Stimulated activated naive CD8-positive, alpha-beta T cell treated with anti-CD3 and anti-CD28 coated beads, Interleukin-15, Interleukin-2, amounts not matched to agents 100 ng/mL and 50 ng/mL, for 24 hours (primary cell): ENCODE results near the gene CDK6.

Experiments used
- H3K27ac Mint-ChIP-seq: one replicate; pipeline ENCODE4 v1.8.0; 2021; ENCODE audit warnings: mild to moderate bottlenecking, mixed read lengths
- H3K27me3 Mint-ChIP-seq: one replicate; pipeline ENCODE4 v1.8.0; 2021; ENCODE audit warnings: mixed read lengths
- H3K36me3 Mint-ChIP-seq: one replicate; pipeline ENCODE4 v1.8.0; 2021; ENCODE audit warnings: low read depth, mixed read lengths
- H3K4me1 Mint-ChIP-seq: one replicate; pipeline ENCODE4 v1.8.0; 2021; ENCODE audit warnings: low read depth, mixed read lengths
- H3K4me3 Mint-ChIP-seq: one replicate; pipeline ENCODE4 v1.8.0; 2021; ENCODE audit warnings: mild to moderate bottlenecking, mixed read lengths
- H3K9me3 Mint-ChIP-seq: one replicate; pipeline ENCODE4 v1.8.0; 2021; ENCODE audit warnings: mixed read lengths

The CDK6 gene

DNA sequence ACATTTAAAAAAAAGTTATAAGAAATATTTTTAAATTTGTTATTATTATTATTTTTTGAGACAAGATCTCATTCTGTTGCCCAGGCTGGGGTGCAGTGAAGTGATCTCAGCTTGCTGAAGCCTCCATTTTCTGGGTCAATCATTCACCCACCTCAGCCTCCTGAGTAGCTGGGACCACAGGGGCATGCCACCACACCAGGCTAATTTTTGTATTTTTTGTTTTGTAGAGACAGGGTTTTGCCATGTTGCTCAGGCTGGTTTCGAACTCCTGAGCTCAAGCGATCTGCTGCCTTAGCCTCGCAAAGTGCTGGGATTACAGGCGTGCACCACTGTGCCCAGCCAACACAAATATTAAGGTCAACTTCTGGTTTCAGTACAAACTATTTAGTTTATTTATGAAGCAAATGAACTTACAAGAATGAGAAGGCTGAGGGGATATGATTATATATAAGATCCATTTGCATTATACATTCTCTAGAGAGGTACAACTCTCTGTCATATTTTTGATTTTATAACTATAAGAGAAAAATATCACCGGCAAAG lies 200.3 kb downstream of the CDK6 start:
- Mint-ChIP-seq H3K9me3 (no peaks in the 10 kb centered on the region), H3K4me3 (no peak overlapping the region), H3K27ac (peak overlapping the region; percentile 76), H3K36me3 (peaks cover 34% of the 10 kb centered on the region), H3K27me3 (no peaks in the 10 kb centered on the region), H3K4me1 (peaks cover 98% of the 10 kb centered on the region)

DNA sequence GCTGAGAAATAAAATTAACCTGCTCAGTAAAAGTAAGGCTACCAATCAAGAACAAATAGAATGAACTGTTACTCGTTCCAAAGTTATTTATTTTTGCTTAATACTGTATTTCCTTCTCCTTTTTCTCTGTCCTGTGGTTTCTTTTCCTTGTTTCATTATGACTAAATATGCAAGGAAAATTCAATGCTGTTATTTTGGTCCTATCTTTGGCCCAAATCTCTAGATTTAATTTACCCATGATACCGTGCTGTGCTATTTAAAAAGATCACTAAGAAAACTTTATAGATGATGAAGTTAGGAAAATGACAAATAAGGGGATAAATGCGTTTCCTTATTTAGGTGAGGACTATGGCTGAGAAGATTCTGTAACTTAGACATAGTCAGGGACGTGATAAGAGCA lies 200.8 kb downstream of the CDK6 start:
- peaks cover 98% of the 10 kb centered on the region for H3K4me1 Mint-ChIP-seq
- H3K4me3 Mint-ChIP-seq = peak overlapping the region; percentile 61
- H3K36me3 Mint-ChIP-seq = peaks cover 34% of the 10 kb centered on the region
- peak overlapping the region; percentile 98 for H3K27ac Mint-ChIP-seq
- no peaks in the 10 kb centered on the region for H3K27me3 Mint-ChIP-seq
- no peaks in the 10 kb centered on the region for H3K9me3 Mint-ChIP-seq

DNA sequence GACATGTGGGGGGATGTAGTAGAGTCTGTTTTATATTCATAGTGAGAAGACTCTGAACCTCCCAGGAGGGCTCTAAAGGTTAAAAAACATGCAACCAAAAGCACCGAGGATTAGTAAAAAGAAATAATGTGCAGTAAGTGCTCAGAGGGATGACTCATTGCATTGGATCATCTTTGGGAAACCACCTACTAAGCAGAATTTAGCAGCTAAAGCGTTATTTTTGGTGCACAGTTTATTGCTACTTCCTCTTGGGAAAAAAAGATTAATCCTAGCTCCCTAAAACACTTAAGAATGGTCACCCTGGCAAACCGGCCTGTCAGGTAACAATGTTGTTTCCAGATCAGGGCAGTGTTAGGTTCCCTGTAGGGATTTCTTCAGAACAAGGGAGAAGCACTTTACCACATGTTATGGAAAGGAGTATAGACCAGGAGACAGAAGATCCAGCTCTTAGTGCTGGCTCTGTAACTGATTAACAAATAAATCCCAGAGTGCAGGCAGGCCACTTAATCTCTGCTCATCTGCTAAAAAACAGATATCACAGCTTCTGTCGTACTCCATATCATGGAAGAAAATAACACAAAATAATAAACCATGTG lies 201.4 kb downstream of the CDK6 start:
- H3K9me3 Mint-ChIP-seq = peaks cover 3% of the 10 kb centered on the region

DNA sequence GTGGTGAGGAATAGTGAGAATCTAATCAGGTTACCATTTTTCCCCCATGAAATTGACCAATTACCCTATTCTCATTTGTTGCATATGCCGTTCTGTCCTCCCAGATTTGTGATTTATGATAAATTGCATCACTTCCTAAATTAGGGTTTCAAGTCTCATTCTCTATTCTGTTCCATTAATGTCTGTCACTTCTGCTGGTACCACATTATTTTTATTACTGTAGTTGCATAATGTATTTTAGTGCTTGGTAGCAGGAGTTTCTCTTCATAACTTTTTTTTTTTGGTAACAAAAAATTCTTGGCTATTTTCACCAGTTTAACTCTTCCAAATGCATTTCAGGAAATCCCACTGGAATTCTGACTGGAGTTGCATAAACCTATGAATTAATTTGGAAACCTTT lies 202.2 kb downstream of the CDK6 start:
- peaks cover 4% of the 10 kb centered on the region for H3K9me3 Mint-ChIP-seq
- peaks cover 97% of the 10 kb centered on the region for H3K4me1 Mint-ChIP-seq
- H3K4me3 Mint-ChIP-seq = peak overlapping the region; percentile 72
- H3K27me3 Mint-ChIP-seq = no peaks in the 10 kb centered on the region
- H3K36me3 Mint-ChIP-seq = peaks cover 35% of the 10 kb centered on the region
- peak overlapping the region; percentile 98 for H3K27ac Mint-ChIP-seq

More for the DNA sequence above, 201.4 kb downstream of the CDK6 start:
- Mint-ChIP-seq H3K27me3 (no peaks in the 10 kb centered on the region), H3K4me3 (peak overlapping the region; percentile 61), H3K27ac (peak overlapping the region; percentile 98), H3K4me1 (peaks cover 98% of the 10 kb centered on the region), H3K36me3 (peaks cover 34% of the 10 kb centered on the region)

DNA sequence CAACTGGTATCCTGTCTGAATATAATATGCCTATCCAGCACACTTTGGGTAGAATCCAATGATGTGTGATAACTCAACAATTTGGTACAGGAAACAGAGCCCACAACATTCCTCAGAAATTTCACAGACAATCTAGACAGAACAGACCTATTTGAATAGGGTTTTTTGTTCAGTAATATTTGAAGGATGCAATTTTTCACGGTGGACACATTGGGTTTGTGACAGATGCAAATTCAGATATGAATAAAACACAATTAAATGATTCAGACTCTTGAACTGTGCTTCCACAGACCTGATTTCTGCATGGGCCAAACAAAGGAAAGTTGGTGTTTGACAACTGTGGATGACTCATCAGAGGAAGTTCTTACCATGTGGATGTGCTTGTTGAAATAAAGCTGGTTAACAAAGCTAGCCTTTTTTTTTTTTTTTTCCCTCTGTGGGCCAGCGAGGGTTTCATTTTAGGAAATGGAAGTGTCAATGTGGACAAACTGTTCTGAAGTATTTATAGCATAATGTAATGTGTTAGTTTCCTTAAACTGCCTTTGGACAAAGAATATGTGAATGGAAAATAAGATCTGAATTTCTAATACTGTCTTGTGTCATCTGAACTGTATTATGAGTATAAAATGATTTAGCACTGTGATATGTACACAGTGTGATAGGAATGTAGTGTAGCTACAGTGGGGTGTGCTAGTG lies 203.0 kb downstream of the CDK6 start:
- Mint-ChIP-seq H3K9me3 (peaks cover 10% of the 10 kb centered on the region), H3K27ac (peak overlapping the region; percentile 98), H3K27me3 (no peaks in the 10 kb centered on the region), H3K36me3 (peaks cover 35% of the 10 kb centered on the region), H3K4me3 (peak overlapping the region; percentile 56), H3K4me1 (peaks cover 97% of the 10 kb centered on the region)

DNA sequence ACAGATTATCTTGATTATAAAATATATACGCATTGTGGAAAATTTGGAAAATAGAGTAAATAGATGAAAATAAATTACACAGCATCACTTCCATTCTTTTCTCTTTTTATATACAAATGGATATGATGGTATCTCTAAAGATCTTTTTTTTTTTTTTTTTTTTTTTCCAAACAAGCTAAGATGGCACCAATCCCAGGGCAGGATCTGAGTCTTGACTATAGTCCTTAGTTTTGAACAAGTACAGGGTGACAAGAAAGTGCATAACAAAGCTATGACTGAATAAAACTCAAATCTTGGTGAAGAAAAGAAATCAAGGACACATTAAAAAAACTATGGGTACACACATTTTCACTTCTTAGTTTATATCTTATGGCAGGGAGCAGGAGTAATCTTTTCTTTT lies 203.6 kb downstream of the CDK6 start:
- Mint-ChIP-seq H3K36me3 (peaks cover 37% of the 10 kb centered on the region), H3K27ac (peak overlapping the region; percentile 98), H3K4me3 (peak overlapping the region; percentile 56), H3K27me3 (no peaks in the 10 kb centered on the region), H3K9me3 (peaks cover 10% of the 10 kb centered on the region), H3K4me1 (peaks cover 99% of the 10 kb centered on the region)

DNA sequence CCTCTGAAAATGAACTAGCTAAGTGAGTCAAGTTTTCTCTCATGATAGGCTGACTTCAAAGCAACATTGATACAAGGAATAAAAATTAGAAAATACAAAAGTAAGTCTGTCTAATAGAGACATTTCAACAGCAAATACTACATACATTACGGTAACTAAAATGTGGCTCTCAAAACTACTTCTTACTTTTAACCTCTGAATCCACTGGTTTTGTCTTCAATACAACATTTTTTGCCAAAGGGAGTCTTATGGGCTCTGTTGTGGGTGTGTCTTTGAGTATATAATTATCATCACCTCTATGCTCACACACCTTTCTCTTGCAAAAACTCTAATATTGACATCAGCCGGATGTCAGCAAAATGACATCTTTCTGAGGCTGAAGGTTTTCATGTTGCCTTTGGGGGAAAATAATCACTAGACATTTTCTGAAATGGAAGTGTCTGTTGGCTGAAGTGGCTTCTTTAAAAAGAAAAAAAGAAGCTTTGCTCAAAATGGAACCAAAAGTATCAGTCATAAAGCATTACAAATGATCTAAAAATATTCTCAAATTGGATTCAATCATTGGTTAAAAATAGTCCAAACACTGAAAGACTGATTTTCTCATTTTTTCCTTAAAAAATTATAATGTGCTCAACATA lies 204.4 kb downstream of the CDK6 start:
- peak overlapping the region; percentile 98 for H3K27ac Mint-ChIP-seq
- peaks cover 99% of the 10 kb centered on the region for H3K4me1 Mint-ChIP-seq
- H3K27me3 Mint-ChIP-seq = no peaks in the 10 kb centered on the region
- peak overlapping the region; percentile 63 for H3K4me3 Mint-ChIP-seq
- peaks cover 41% of the 10 kb centered on the region for H3K36me3 Mint-ChIP-seq
- H3K9me3 Mint-ChIP-seq = peaks cover 10% of the 10 kb centered on the region

DNA sequence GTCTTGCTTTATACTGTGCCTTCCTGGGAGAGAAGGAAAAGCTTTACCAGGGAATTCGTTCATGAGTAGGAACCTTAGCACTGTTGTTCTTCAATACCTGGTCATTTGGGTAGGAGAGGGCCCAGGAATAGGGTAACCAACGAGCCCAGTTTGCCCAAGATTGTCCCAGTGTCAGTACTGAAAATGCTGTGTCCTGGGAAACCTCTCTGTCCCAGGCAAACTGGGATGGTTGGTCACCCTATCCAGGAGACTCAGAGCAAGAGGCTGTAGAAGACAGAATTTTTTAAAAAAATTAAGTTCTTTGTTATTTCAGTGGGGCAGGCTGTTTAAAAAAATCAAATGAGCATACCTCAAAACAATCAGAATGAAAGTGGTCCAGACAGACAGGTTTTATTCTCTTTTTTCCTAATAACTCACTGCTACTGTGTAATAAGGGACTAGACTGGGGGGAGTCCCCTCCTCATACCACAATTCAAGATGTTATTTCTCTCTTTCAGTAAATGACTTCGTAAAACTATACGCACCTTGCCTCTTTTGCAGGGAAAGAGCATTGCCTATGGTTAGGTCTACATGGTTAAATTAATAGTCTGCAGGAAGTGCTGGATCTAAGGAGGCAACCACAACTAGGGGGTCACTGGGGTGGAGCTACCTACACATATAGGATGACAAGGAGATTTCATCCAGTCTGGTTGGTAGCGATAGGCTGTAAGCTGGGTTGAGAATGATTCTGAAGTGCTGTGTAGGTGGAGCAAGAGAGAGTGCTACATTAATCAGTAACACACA lies 205.1 kb downstream of the CDK6 start:
- Mint-ChIP-seq H3K27ac (peak overlapping the region; percentile 98), H3K27me3 (no peaks in the 10 kb centered on the region), H3K4me1 (peaks cover 99% of the 10 kb centered on the region), H3K4me3 (peak overlapping the region; percentile 63), H3K36me3 (peaks cover 46% of the 10 kb centered on the region), H3K9me3 (peaks cover 13% of the 10 kb centered on the region)

DNA sequence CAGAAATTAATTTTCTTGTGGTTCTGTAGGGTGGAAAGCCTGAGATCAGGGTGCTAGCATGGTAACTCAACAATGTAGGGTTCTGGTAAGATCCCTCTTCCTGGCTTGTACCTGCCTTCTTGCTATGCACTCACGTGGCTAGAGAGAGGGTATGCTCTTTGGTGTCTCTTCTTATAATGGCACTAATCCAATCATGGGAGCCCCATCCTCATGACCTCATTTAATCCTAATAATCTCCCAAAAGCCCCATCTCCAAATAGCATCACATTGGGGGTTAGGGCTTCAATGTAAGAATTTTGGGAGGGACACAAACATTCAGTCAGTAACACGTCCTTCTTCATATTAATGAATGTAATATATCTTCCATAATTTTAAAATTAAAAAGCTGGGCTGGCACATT lies 206.6 kb downstream of the CDK6 start:
- no peaks in the 10 kb centered on the region for H3K27me3 Mint-ChIP-seq

DNA sequence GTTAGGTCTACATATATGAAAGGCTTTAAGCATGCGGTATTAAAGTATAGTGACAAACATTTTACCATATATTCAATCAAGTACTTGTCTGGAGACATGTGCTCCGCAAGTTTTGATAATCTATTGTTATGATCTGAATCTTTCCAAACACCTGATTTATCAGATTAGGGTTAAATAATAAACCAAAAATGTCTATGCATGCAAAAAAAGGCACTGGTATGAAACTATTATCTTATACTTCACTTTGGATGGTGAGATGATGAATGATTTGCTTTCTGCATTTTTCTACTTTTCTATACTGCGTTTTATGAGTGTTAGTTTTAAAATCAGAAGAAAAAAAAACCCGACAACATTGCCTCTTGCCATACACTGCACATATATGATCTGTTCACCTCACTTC lies 208.4 kb downstream of the CDK6 start:
- H3K27me3 Mint-ChIP-seq = no peaks in the 10 kb centered on the region
- H3K36me3 Mint-ChIP-seq = peaks cover 66% of the 10 kb centered on the region
- H3K4me3 Mint-ChIP-seq = no peak overlapping the region
- peaks cover 13% of the 10 kb centered on the region for H3K9me3 Mint-ChIP-seq
- H3K4me1 Mint-ChIP-seq = peaks cover 98% of the 10 kb centered on the region
- H3K27ac Mint-ChIP-seq = peak overlapping the region; percentile 98

More for the DNA sequence above, 206.6 kb downstream of the CDK6 start:
- Mint-ChIP-seq H3K4me3 (no peak overlapping the region), H3K4me1 (peaks cover 99% of the 10 kb centered on the region), H3K27ac (peak overlapping the region; percentile 98), H3K9me3 (peaks cover 13% of the 10 kb centered on the region), H3K36me3 (peaks cover 51% of the 10 kb centered on the region)

DNA sequence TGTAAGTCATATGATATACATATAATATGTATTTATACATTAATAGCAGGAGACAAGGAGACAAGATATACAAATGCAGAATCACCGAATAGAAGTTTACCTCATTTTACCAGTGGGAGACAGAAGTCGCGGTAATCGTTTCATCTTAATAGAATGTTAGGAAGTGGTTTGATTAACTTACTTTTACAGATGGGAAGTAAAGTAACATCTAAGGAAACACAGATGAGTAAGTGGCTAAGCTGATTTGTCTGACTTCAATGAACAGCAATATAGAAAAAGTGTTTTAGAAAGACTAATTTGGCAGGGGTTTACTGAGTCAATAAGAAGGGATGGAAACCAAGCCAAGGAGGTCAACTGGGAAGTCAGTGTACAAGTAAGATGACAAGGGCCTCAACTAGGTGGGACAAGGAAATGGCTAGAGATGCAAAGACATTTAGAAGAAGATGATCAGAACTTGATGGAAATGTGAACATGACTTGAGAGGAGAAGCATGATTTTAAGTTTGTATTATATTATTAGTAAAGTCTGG lies 210.0 kb downstream of the CDK6 start:
- Mint-ChIP-seq H3K4me1 (peaks cover 98% of the 10 kb centered on the region), H3K4me3 (peak overlapping the region; percentile 69), H3K36me3 (peaks cover 81% of the 10 kb centered on the region), H3K27ac (peak overlapping the region; percentile 93), H3K27me3 (no peaks in the 10 kb centered on the region), H3K9me3 (peaks cover 13% of the 10 kb centered on the region)

DNA sequence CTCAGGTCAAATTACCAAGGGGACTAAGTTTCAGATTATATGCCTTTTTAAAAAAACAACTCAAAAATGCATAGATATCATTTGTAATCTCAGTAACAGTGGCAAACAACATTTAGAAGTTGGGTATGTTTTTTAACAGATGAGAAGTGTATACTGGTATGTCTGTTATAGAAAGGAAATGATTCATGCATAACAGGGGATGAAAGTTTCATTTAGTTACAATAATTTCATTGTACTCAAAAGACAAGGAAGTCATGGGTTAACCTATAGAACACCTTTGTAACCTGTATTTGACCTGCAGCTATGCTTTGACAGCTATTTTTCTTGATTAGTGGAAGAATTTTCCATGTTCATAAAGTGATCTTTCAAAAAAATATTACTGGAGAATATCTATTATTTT lies 210.8 kb downstream of the CDK6 start:
- Mint-ChIP-seq H3K4me3 (peak overlapping the region; percentile 18), H3K27ac (peak overlapping the region; percentile 87), H3K27me3 (no peaks in the 10 kb centered on the region), H3K9me3 (peaks cover 13% of the 10 kb centered on the region), H3K4me1 (peaks cover 98% of the 10 kb centered on the region), H3K36me3 (peaks cover 84% of the 10 kb centered on the region)

DNA sequence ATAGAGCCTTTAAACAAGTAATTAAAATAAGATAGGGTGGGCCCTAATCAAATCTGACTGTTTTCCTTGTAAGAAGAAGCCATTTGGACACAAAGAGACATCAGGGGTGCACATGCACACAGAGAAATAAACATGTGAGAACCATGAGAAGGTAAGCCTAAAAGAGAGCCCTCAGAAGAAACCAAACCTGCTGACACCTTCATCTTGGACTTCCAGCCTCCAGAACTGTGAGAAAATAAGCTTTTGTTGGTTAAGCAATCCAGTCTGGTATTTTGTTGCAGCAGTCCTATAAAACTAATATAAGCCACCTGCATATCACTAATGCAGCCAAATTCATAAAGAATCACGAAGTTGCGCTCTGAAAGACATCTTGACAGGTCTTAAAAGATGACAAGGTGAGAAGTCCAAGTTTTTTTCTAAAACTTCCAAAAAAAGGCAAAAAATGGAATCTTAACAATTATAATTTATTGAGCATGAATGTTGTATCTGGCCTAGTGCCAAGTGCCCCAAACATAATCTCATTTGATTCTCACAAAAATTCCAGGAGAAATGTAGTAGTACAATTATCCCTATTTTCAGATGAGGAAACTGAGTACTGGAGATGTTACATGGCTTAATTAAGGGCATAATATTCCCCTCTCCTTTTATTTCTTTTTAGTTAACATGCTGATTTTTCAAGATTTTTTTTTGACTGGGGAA lies 211.9 kb downstream of the CDK6 start:
- Mint-ChIP-seq H3K27ac (peak overlapping the region; percentile 87), H3K4me1 (peaks cover 86% of the 10 kb centered on the region), H3K36me3 (peaks cover 76% of the 10 kb centered on the region), H3K4me3 (no peak overlapping the region), H3K9me3 (peaks cover 9% of the 10 kb centered on the region), H3K27me3 (no peaks in the 10 kb centered on the region)

DNA sequence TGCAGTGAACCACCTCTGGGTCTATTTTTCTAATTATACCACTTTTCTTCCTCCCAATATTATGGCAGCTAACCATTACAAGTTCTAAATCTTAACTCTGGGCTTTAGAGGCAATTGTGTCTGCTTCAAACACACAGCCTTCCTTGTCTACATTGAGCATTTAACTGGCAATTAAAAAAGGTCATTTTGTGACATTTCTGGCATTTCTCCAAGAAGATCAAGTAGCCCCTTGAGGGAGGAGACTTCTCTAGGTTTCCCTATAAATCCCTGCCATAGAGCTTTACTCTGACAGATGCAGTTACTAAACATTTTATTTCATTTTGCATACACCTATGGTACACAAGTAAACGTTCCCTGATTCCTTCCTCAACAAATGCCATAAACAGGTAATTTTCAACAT lies 212.8 kb downstream of the CDK6 start:
- H3K36me3 Mint-ChIP-seq = peaks cover 72% of the 10 kb centered on the region
- H3K4me3 Mint-ChIP-seq = no peak overlapping the region
- peaks cover 3% of the 10 kb centered on the region for H3K9me3 Mint-ChIP-seq
- no peaks in the 10 kb centered on the region for H3K27me3 Mint-ChIP-seq
- peak overlapping the region; percentile 22 for H3K27ac Mint-ChIP-seq
- H3K4me1 Mint-ChIP-seq = peaks cover 77% of the 10 kb centered on the region
